ENCODE measurements around the gene COA7. TPM values are rescaled to one million over a fixed set of nuclear protein-coding genes. Genes with fewer than 3 reads are reported as not detected.

The COA7 gene
- total and polyA plus RNA-seq, 7 donors: 6.9 to 16.4 (median 8.2) TPM

GRCh38 chr1:52674497-52675384 is 23.4 kb downstream of the COA7 start:
- intact Hi-C loops (cut with DNase I): no loop called here
- no peak for DNase-seq
- peaks cover 0 to 3% (median 0%) of the 10 kb centered on the region in 4 donors for H3K4me1 ChIP-seq
- no peaks in the 10 kb centered on the region for H3K27me3 ChIP-seq
- H3K36me3 ChIP-seq: no peaks in the 10 kb centered on the region
- WGBS, 2 donors: 71 to 76% methylated on average over 6 of the region's 6 CpGs
- no peak for TF ChIP-seq POLR2A (IDR thresholded peaks at IDR 0.05)
- no peak for TF ChIP-seq CTCF (IDR thresholded peaks at IDR 0.05)
- TF ChIP-seq EP300 (IDR thresholded peaks at IDR 0.05): no peak
- TF ChIP-seq POLR2AphosphoS5 (IDR thresholded peaks at IDR 0.05): no peak
- H3K4me3 ChIP-seq: no peak overlapping the region
- no peak overlapping the region for H3K27ac ChIP-seq
- H3K9me3 ChIP-seq: no peaks in the 10 kb centered on the region

GRCh38 chr1:52673513-52673912 is 24.6 kb downstream of the COA7 start:
- H3K4me3 ChIP-seq: no peak overlapping the region
- H3K9me3 ChIP-seq: no peaks in the 10 kb centered on the region
- intact Hi-C loops (cut with DNase I): no loop called here
- no peaks in the 10 kb centered on the region for H3K27me3 ChIP-seq
- H3K27ac ChIP-seq: no peak overlapping the region
- peaks cover 0 to 3% (median 0%) of the 10 kb centered on the region in 4 donors for H3K4me1 ChIP-seq
- TF ChIP-seq POLR2A (IDR thresholded peaks at IDR 0.05): no peak
- TF ChIP-seq POLR2AphosphoS5 (IDR thresholded peaks at IDR 0.05): no peak
- no peak for TF ChIP-seq CTCF (IDR thresholded peaks at IDR 0.05)
- no peak for TF ChIP-seq EP300 (IDR thresholded peaks at IDR 0.05)
- H3K36me3 ChIP-seq: no peaks in the 10 kb centered on the region
- 85 to 95% methylated on average over 4 of the region's 4 CpGs for WGBS, 2 donors
- no peak for DNase-seq

GRCh38 chr1:52672946-52673345 is 25.2 kb downstream of the COA7 start:
- Histone ChIP-seq H3K9me3 (no peaks in the 10 kb centered on the region), H3K4me3 (no peak overlapping the region), H3K27ac (no peak overlapping the region), H3K4me1 (peaks cover 0 to 3% (median 0%) of the 10 kb centered on the region in 4 donors), H3K36me3 (no peaks in the 10 kb centered on the region), H3K27me3 (no peaks in the 10 kb centered on the region)
- no peak for DNase-seq
- no peak for TF ChIP-seq EP300 (IDR thresholded peaks at IDR 0.05)
- no peak for TF ChIP-seq CTCF (IDR thresholded peaks at IDR 0.05)
- no peak for TF ChIP-seq POLR2A (IDR thresholded peaks at IDR 0.05)
- no peak for TF ChIP-seq POLR2AphosphoS5 (IDR thresholded peaks at IDR 0.05)
- intact Hi-C loops (cut with DNase I): no loop called here
- 37 to 75% methylated on average over 1 of the region's 1 CpG for WGBS, 2 donors

- H3K27me3 ChIP-seq: no peaks in the 10 kb centered on the region
- 82 to 83% methylated on average over 2 of the region's 2 CpGs for WGBS, 2 donors
- intact Hi-C loops (cut with DNase I): no loop called here
Observed at GRCh38 chr1:52670604-52671003, 27.5 kb downstream of the COA7 start.

More at GRCh38 chr1:52670604-52671003, 27.5 kb downstream of the COA7 start:
- H3K4me3 ChIP-seq: no peak overlapping the region
- H3K9me3 ChIP-seq: no peaks in the 10 kb centered on the region
- no peak overlapping the region for H3K27ac ChIP-seq
- peaks cover 0 to 3% (median 0%) of the 10 kb centered on the region in 4 donors for H3K4me1 ChIP-seq
- no peak for DNase-seq
- H3K36me3 ChIP-seq: no peaks in the 10 kb centered on the region
- TF ChIP-seq POLR2AphosphoS5 (IDR thresholded peaks at IDR 0.05) (no peak), POLR2A (IDR thresholded peaks at IDR 0.05) (no peak), CTCF (IDR thresholded peaks at IDR 0.05) (no peak), EP300 (IDR thresholded peaks at IDR 0.05) (no peak)

All from sigmoid colon (tissue), 7 donors.